Fibroblast of lung (primary cell): ENCODE data around the gene ARHGAP44. TPM values are rescaled to one million over a fixed set of nuclear protein-coding genes. Genes with fewer than 3 reads are reported as not detected.
A peak's percentile ranks its signal among the peaks of the same experiment; 100 is the strongest.

ENCODE experiments used
- DNase-seq, 2 donors: peaks; one replicate each; pipeline versions ENCODE4 v3.0.0 to v3.0.0-alpha.2; 2010; ENCODE audit warnings: low read depth in 2 of 2
- H2AFZ ChIP-seq: 2 replicates; pipeline ENCODE4 v1.5.1; 2012; ENCODE audit warnings: low read length, control low read depth, inconsistent platforms
- H3K27ac ChIP-seq: 2 replicates; pipeline ENCODE4 v1.5.1; 2011; ENCODE audit warnings: low read length, control low read depth; ENCODE audit not compliant: insufficient read depth
- H3K27me3 ChIP-seq: 2 replicates; pipeline ENCODE4 v1.5.1; 2011; ENCODE audit warnings: mild to moderate bottlenecking, low read length; ENCODE audit not compliant: control insufficient read depth, insufficient read depth
- H3K36me3 ChIP-seq: 2 replicates; pipeline ENCODE4 v1.5.1; 2011; ENCODE audit warnings: low read length; ENCODE audit not compliant: control insufficient read depth, insufficient read depth
- H3K4me1 ChIP-seq: 2 replicates; pipeline ENCODE4 v1.5.1; 2011; ENCODE audit warnings: low read length; ENCODE audit not compliant: control insufficient read depth, insufficient read depth; ENCODE audit errors: extremely low read depth
- H3K4me2 ChIP-seq: 2 replicates; pipeline ENCODE4 v1.5.1; 2011; ENCODE audit warnings: low read length, control low read depth; ENCODE audit not compliant: insufficient read depth; ENCODE audit errors: extremely low read depth
- H3K4me3 ChIP-seq, 4 experiments: fragments of 200-600 bp in 1 of 4; sonication (generic) in 1 of 4; replicated peaks in 1 of 4; 2 replicates each; pipeline ENCODE4 v1.5.1; 2011 to 2016; ENCODE audit warnings: low read length in 4 of 4, low read depth in 3 of 4, mild to moderate bottlenecking in 3 of 4, control low read depth in 2 of 4, inconsistent platforms in 1 of 4, mixed read lengths in 1 of 4; ENCODE audit not compliant: insufficient read depth in 1 of 4; ENCODE audit errors: control extremely low read depth in 1 of 4
- H3K79me2 ChIP-seq: 2 replicates; pipeline ENCODE4 v1.5.1; 2012; ENCODE audit warnings: mild to moderate bottlenecking, low read length, inconsistent platforms; ENCODE audit not compliant: control insufficient read depth, insufficient read depth
- H3K9ac ChIP-seq: 2 replicates; pipeline ENCODE4 v1.5.1; 2011; ENCODE audit warnings: mild to moderate bottlenecking, low read length, control low read depth; ENCODE audit not compliant: insufficient read depth
- H3K9me3 ChIP-seq: 2 replicates; pipeline ENCODE4 v1.5.1; 2012; ENCODE audit warnings: low read depth, low read length; ENCODE audit not compliant: control insufficient read depth, insufficient read depth
- H4K20me1 ChIP-seq: 2 replicates; pipeline ENCODE4 v1.5.1; 2011; ENCODE audit warnings: low read length; ENCODE audit not compliant: control insufficient read depth, insufficient read depth; ENCODE audit errors: extremely low read depth
- EZH2 ChIP-seq: IDR thresholded peaks from 2 replicates; pipeline ENCODE4 v1.5.1; 2012; ENCODE audit warnings: low read length, control low read depth, mild to moderate bottlenecking; ENCODE audit errors: missing control alignments
- polyA plus RNA-seq, 2 donors: library from polyadenylated mRNA; depleted of rRNA in 1 of 2; stranded (reverse) in 1 of 2; unstranded in 1 of 2; fragments of >200 nt; gene quantifications; 2 replicates each; pipeline ENCODE4 v1.2.1, GENCODE V29; 2011 to 2012; ENCODE audit warnings: missing spikeins in 1 of 2
- total RNA-seq: library from RNA; depleted of rRNA; stranded (reverse); fragments of >200 nt; gene quantifications from 2 replicates; pipeline ENCODE4 v1.2.1, GENCODE V29; 2014
- TF ChIP-seq, protein P1 (sequence below), 2 donors: IDR thresholded peaks in 1 of 2; conservative IDR thresholded peaks in 1 of 2; 1 replicate in 1 of 2; 2 replicates in 1 of 2; pipeline ENCODE4 v1.5.1; 2011 to 2012; ENCODE audit warnings: low read length in 2 of 2, control low read depth in 1 of 2, inconsistent platforms in 1 of 2, low read depth in 1 of 2, mild to moderate bottlenecking in 1 of 2

ARHGAP44 gene
- total and polyA plus RNA-seq, 2 donors (not counting 1 experiment from before 2014, with no cell fraction given): 0.48 to 1.7 TPM

DNA sequence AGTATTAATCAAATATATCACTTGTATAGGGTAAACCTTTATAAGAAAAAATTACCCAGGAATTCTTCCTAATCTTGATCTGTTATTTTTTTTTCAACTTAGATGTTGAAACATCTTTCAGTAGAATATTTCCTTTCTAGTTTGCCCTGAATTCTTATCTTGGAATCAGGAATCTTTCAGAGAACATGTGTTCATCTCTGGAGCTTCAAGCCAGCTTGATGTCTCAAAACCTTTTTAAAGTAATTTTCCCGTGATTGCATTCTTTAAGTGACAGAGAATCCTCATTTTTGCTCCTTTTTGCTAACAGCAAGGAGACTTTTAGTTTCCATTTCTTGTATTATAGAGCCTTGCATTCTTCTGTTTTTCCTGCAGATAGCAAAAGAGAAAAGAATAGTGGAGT, 137.7 kb downstream of the ARHGAP44 start:
- Histone ChIP-seq H3K36me3 (no peaks in the 10 kb centered on the region), H3K79me2 (no peaks in the 10 kb centered on the region), H3K27ac (no peak overlapping the region), H3K9ac (no peak overlapping the region), H3K4me3 (no peak overlapping the region), H2AFZ (no peak overlapping the region), H3K4me2 (no peak overlapping the region), H3K27me3 (no peaks in the 10 kb centered on the region), H3K4me1 (no peaks in the 10 kb centered on the region), H4K20me1 (no peaks in the 10 kb centered on the region), H3K9me3 (no peaks in the 10 kb centered on the region)
- DNase-seq: no peak
- no peak for TF ChIP-seq EZH2
- TF ChIP-seq, protein P1, sequence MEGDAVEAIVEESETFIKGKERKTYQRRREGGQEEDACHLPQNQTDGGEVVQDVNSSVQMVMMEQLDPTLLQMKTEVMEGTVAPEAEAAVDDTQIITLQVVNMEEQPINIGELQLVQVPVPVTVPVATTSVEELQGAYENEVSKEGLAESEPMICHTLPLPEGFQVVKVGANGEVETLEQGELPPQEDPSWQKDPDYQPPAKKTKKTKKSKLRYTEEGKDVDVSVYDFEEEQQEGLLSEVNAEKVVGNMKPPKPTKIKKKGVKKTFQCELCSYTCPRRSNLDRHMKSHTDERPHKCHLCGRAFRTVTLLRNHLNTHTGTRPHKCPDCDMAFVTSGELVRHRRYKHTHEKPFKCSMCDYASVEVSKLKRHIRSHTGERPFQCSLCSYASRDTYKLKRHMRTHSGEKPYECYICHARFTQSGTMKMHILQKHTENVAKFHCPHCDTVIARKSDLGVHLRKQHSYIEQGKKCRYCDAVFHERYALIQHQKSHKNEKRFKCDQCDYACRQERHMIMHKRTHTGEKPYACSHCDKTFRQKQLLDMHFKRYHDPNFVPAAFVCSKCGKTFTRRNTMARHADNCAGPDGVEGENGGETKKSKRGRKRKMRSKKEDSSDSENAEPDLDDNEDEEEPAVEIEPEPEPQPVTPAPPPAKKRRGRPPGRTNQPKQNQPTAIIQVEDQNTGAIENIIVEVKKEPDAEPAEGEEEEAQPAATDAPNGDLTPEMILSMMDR (conservative IDR thresholded peaks at IDR 0.05 in 1 of 2, IDR thresholded peaks at IDR 0.05 in 1 of 2; ENCODE audit: low read depth in 1 of 2, low read length in 2 of 2): no peak

DNA sequence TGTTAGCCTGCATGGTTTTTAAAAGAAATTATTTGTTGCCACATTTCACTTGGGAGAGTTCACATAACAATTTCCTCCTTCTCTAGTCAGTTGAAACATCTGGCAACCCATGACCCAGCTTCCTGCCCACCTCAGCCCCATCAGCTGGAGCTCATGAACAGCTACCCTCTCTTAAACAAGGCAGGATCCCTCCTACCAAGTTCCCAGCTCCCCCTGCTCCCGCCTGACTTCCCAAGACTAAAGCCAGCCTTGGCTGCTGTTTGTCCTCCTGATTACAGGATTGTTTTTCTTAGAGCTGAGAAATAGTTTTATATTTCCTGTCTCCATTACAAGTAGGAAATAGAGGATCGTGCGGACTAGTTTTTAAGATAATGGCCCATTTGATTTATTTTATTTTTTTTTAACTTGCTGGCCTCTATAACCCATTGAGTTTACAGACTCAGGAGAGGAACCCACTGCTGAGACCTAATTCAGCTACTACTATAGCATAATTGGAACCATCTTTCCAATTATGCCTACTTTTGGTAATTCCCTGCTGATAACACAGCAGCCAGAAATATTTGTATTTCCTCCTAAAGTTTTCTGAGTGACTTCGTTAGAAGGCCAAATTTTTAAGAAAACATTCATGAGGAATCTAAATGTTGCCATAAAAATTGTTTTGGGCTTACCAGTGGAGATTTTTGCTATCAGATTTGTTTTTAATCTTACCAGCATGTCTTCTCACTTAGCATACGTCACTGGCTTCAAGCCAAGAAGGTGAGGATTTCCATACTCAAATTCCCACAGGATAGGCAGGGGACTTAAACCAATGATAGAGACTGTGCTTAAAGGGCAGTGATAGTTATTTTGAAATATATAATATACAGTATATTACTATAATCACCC, 138.5 kb downstream of the ARHGAP44 start:
- no peak overlapping the region for H3K4me3 ChIP-seq
- no peaks in the 10 kb centered on the region for H3K4me1 ChIP-seq
- no peak for DNase-seq
- no peaks in the 10 kb centered on the region for H3K79me2 ChIP-seq
- no peaks in the 10 kb centered on the region for H3K9me3 ChIP-seq
- no peaks in the 10 kb centered on the region for H3K27me3 ChIP-seq
- H3K9ac ChIP-seq: no peak overlapping the region
- H3K27ac ChIP-seq: no peak overlapping the region
- H4K20me1 ChIP-seq: no peaks in the 10 kb centered on the region
- TF ChIP-seq, protein P1 (conservative IDR thresholded peaks at IDR 0.05 in 1 of 2, IDR thresholded peaks at IDR 0.05 in 1 of 2; ENCODE audit: low read depth in 1 of 2, low read length in 2 of 2): no peak
- no peak for TF ChIP-seq EZH2
- no peak overlapping the region for H3K4me2 ChIP-seq
- H2AFZ ChIP-seq: no peak overlapping the region
- H3K36me3 ChIP-seq: no peaks in the 10 kb centered on the region

DNA sequence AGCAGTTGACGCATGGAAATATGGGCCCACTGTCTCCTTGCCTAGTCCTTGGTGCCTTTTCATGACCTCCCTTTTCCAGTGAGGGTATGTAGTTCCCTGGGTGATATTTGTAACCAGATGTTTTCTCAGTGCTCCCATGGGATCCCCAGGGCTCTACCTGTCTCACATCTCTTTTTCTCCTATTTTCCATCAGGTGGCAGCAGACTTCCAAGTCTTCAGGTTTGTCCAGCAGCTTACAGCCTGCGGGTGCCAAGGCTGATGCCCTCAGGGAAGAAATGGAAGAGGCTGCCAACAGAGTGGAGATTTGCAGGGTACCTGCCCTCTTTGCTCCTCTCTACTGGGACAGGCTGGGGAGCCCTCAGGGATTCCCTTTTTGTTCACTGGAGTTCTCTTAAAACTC, 139.4 kb downstream of the ARHGAP44 start:
- Histone ChIP-seq H3K36me3 (no peaks in the 10 kb centered on the region), H3K9ac (no peak overlapping the region), H3K27me3 (no peaks in the 10 kb centered on the region), H2AFZ (no peak overlapping the region), H3K4me3 (no peak overlapping the region), H4K20me1 (no peaks in the 10 kb centered on the region), H3K79me2 (no peaks in the 10 kb centered on the region), H3K27ac (no peak overlapping the region), H3K4me2 (no peak overlapping the region), H3K4me1 (no peaks in the 10 kb centered on the region), H3K9me3 (no peaks in the 10 kb centered on the region)
- TF ChIP-seq, protein P1 (conservative IDR thresholded peaks at IDR 0.05 in 1 of 2, IDR thresholded peaks at IDR 0.05 in 1 of 2; ENCODE audit: low read depth in 1 of 2, low read length in 2 of 2): peak; percentile 19 to 24
- no peak for TF ChIP-seq EZH2
- peak; percentile 15 to 33 for DNase-seq
